Hematopoietic multipotent progenitor cell treated with erythropoietin and hydrocortisone succinate and interleukin-3 and kit ligand, for 17 days (in vitro differentiated cells): ENCODE measurements around the gene SCARF2.

Experiments
- DNase-seq: peaks from one replicate; pipeline ENCODE4 v3.0.0-alpha.2; 2015; ENCODE audit warnings: low spot score

SCARF2 gene

GRCh38 chr22:20408891-20409290, 28.7 kb downstream of the SCARF2 start:
- DNase-seq = no peak

- no peak for DNase-seq
Observed at GRCh38 chr22:20407829-20408228, 29.8 kb downstream of the SCARF2 start.

- no peak for DNase-seq
Observed at GRCh38 chr22:20406686-20407408, 30.8 kb downstream of the SCARF2 start.

GRCh38 chr22:20405931-20406685, 31.5 kb downstream of the SCARF2 start:
- no peak for DNase-seq

GRCh38 chr22:20405291-20405930, 32.2 kb downstream of the SCARF2 start:
- DNase-seq = no peak

- DNase-seq = no peak
Observed at GRCh38 chr22:20404881-20405280, 32.7 kb downstream of the SCARF2 start.

GRCh38 chr22:20403779-20404140, 33.9 kb downstream of the SCARF2 start:
- DNase-seq = no peak

- DNase-seq = no peak
Observed at GRCh38 chr22:20402960-20403778, 34.5 kb downstream of the SCARF2 start.

GRCh38 chr22:20401376-20402014, 36.1 kb downstream of the SCARF2 start:
- no peak for DNase-seq

GRCh38 chr22:20400606-20401375, 36.8 kb downstream of the SCARF2 start:
- DNase-seq = no peak

GRCh38 chr22:20399866-20400605, 37.6 kb downstream of the SCARF2 start:
- no peak for DNase-seq

GRCh38 chr22:20398420-20398819, 39.2 kb downstream of the SCARF2 start:
- no peak for DNase-seq

- no peak for DNase-seq
Observed at GRCh38 chr22:20397498-20397897, 40.1 kb downstream of the SCARF2 start.

- no peak for DNase-seq
Observed at GRCh38 chr22:20396639-20397038, 41.0 kb downstream of the SCARF2 start.

- no peak for DNase-seq
Observed at GRCh38 chr22:20395907-20396287, 41.7 kb downstream of the SCARF2 start.

- DNase-seq = no peak
Observed at GRCh38 chr22:20395181-20395906, 42.3 kb downstream of the SCARF2 start.

- peak; percentile 17 for DNase-seq
Observed at GRCh38 chr22:20393705-20394476, 43.7 kb downstream of the SCARF2 start, which contains the start of gene ZNF74. ZNF74 (plus strand) TSS chr22:20394151; CDS start chr22:20394629, 478 bp downstream.

- no peak for DNase-seq
Observed at GRCh38 chr22:20392983-20393704, 44.5 kb downstream of the SCARF2 start.
